GM12878 (cell line): ENCODE measurements around the gene UBR3. TPM values are rescaled to one million over a fixed set of nuclear protein-coding genes. Genes with fewer than 3 reads are reported as not detected.

Experiments used
- ATAC-seq: fragments of 200-7000 bp; cut with Tn5 transposase; 3 replicates; pipeline ENCODE4 v1.9.1; 2020; ENCODE audit warnings: mild to moderate bottlenecking, moderate library complexity
- BruUV-seq: library from RNA; stranded (reverse); fragments of 400-500 nt; replicated peaks from 2 replicates; lab custom pipeline; 2021; lab: Mats Ljungman, UMichigan
- CTCF ChIA-PET: fragments of 300-600 bp; sonication (Branson Sonifier 250); formaldehyde crosslinking; extraction: SDS; loops from one replicate; lab custom pipeline; 2021; ENCODE audit warnings: inconsistent platforms; lab: Yijun Ruan, JAX
- POLR2A ChIA-PET: fragments of 350-600 bp; formaldehyde crosslinking; extraction: SDS; loops from one replicate; lab custom pipeline; 2021; ENCODE audit warnings: inconsistent platforms; lab: Charles Lee
- RAD21 ChIA-PET: fragments of 300-600 bp; sonication (Branson Sonifier 250); formaldehyde crosslinking; loops from one replicate; lab custom pipeline; 2023; ENCODE audit warnings: antibody characterized with exemption; ENCODE audit not compliant: unreplicated experiment; lab: Charles Lee
- SMC1A ChIA-PET: fragments of 300-600 bp; sonication (Branson Sonifier 250); formaldehyde crosslinking; loops from one replicate; lab custom pipeline; 2023; ENCODE audit not compliant: unreplicated experiment, uncharacterized antibody; lab: Charles Lee
- DNase-seq: peaks from one replicate; pipeline ENCODE4 v3.0.0-alpha.2; 2011; ENCODE audit warnings: low read depth, low spot score
- FAIRE-seq: peaks from 3 replicates; lab custom pipeline; 2011; peaks lifted over from hg19 to GRCh38; lab: Jason Lieb, UNC
- H2AFZ ChIP-seq: 2 replicates; pipeline ENCODE4 v1.6.0; 2011; ENCODE audit warnings: low read depth, low read length, control low read depth; ENCODE audit not compliant: control insufficient read depth
- H3K27ac ChIP-seq: 2 replicates; pipeline ENCODE4 v1.5.1; 2011; ENCODE audit warnings: control low read depth; ENCODE audit not compliant: control insufficient read depth, insufficient read depth
- H3K27me3 ChIP-seq, 2 experiments: replicated peaks in 1 of 2; 2 replicates each; pipeline versions ENCODE4 v1.6.0 to v1.6.1; 2011; ENCODE audit warnings: low read length in 1 of 2; ENCODE audit not compliant: control insufficient read depth in 2 of 2, insufficient read depth in 2 of 2
- H3K36me3 ChIP-seq, 2 experiments: 2 replicates each; pipeline ENCODE4 v1.5.1; 2011; ENCODE audit warnings: low read length in 1 of 2; ENCODE audit not compliant: control insufficient read depth in 2 of 2, insufficient read depth in 2 of 2
- H3K4me1 ChIP-seq: 2 replicates; pipeline ENCODE4 v1.6.1; 2011; ENCODE audit warnings: mild to moderate bottlenecking, low read length, moderate library complexity, mixed read lengths; ENCODE audit not compliant: control insufficient read depth, insufficient read depth
- H3K4me2 ChIP-seq: 2 replicates; pipeline ENCODE4 v1.6.0; 2011; ENCODE audit warnings: control low read depth; ENCODE audit not compliant: control insufficient read depth, insufficient read depth
- H3K4me3 ChIP-seq: fragments of 200-600 bp; sonication (generic); 2 replicates; pipeline ENCODE4 v1.5.1; 2016
- H3K79me2 ChIP-seq: 2 replicates; pipeline ENCODE4 v1.6.0; 2011; ENCODE audit warnings: low read length; ENCODE audit not compliant: control insufficient read depth, insufficient read depth
- H3K9ac ChIP-seq: 2 replicates; pipeline ENCODE4 v1.8.0; 2011; ENCODE audit warnings: low read length, control low read depth, mixed read lengths; ENCODE audit not compliant: control insufficient read depth, insufficient read depth
- H3K9me3 ChIP-seq: replicated peaks from 3 replicates; pipeline ENCODE4 v1.5.1; 2011; ENCODE audit warnings: mild to moderate bottlenecking, low read length; ENCODE audit not compliant: control insufficient read depth, insufficient read depth
- H4K20me1 ChIP-seq: 2 replicates; pipeline ENCODE4 v1.6.0; 2011; ENCODE audit not compliant: control insufficient read depth, insufficient read depth
- NFXL1 ChIP-seq: fragments of 450-650 bp; IDR thresholded peaks from 2 replicates; pipeline ENCODE4 v1.6.1; 2017; ENCODE audit warnings: antibody characterized with exemption, mild to moderate bottlenecking, borderline replicate concordance
- PML ChIP-seq: IDR thresholded peaks from 2 replicates; pipeline ENCODE4 v1.6.1; 2012; ENCODE audit warnings: low read length, inconsistent platforms
- RCOR1 ChIP-seq: conservative IDR thresholded peaks from 2 replicates; pipeline ENCODE4 v1.6.1; 2012; ENCODE audit warnings: low read depth, low read length, improper control_type of control experiment
- REST ChIP-seq: IDR thresholded peaks from 2 replicates; pipeline ENCODE4 v1.6.1; 2012; ENCODE audit warnings: mild to moderate bottlenecking, low read depth, low read length
- RUNX3 ChIP-seq: IDR thresholded peaks from 2 replicates; pipeline ENCODE4 v1.6.1; 2012; ENCODE audit warnings: low read length, inconsistent platforms
- SP1 ChIP-seq: IDR thresholded peaks from one replicate; pipeline ENCODE4 v1.6.1; 2011; ENCODE audit warnings: low read depth, low read length
- SUPT20H ChIP-seq: IDR thresholded peaks from 2 replicates; pipeline ENCODE4 v1.6.1; 2011; ENCODE audit warnings: low read depth, mild to moderate bottlenecking, low read length, moderate library complexity, borderline replicate concordance; ENCODE audit not compliant: control insufficient read depth
- TAF1 ChIP-seq: IDR thresholded peaks from 2 replicates; pipeline ENCODE4 v1.6.1; 2011; ENCODE audit warnings: mild to moderate bottlenecking, low read depth, low read length, borderline replicate concordance
- ZNF24 ChIP-seq: fragments of 450-650 bp; IDR thresholded peaks from 2 replicates; pipeline ENCODE4 v1.6.1; 2017; ENCODE audit warnings: antibody characterized with exemption, mild to moderate bottlenecking
- WGBS: methylation state at CpG from one replicate; pipeline ENCODE4 v1.1.6; 2016; ENCODE audit warnings: low lambda C conversion rate; ENCODE audit not compliant: insufficient replicate concordance, insufficient coverage; ENCODE audit errors: missing lambda C conversion rate; 5-methylcytosine and 5-hydroxymethylcytosine counted together
- in situ Hi-C: fragments of 300-500 bp; cut with MboI; formaldehyde crosslinking; loops from 9 replicates; pipeline ENCODE4 v1.14.3; 2018; ENCODE audit warnings: mixed read lengths
- intact Hi-C: fragments of 100-400 bp; cut with micrococcal nuclease; formaldehyde crosslinking; loops from one replicate; pipeline ENCODE4 v1.14.2; 2022; ENCODE audit not compliant: unreplicated experiment
- polyA plus RNA-seq, 11 experiments: library from polyadenylated mRNA; depleted of rRNA in 4 of 11; unstranded in 6 of 11; stranded (reverse) in 5 of 11; fragments of >200 nt; fragmentation: Nextera tagmentation in 4 of 11; fragmentation: Illumina TruSeq in 1 of 11; extraction: Ambion mirVana in 4 of 11; extraction: Trizol in 1 of 11; gene quantifications; 1 replicate in 1 of 11; 2 replicates in 10 of 11; pipeline versions ENCODE4 v1.2.1 to v1.2.3, GENCODE V29; 2011 to 2016; ENCODE audit warnings: inconsistent platforms in 2 of 11, missing spikeins in 2 of 11, low read depth in 1 of 11
- total RNA-seq, 4 experiments: library from RNA; depleted of rRNA in 3 of 4; stranded (reverse); fragments of >200 nt in 3 of 4; fragmentation: Illumina TruSeq in 1 of 4; extraction: Trizol in 1 of 4; gene quantifications; 2 replicates each; pipeline versions ENCODE4 v1.2.1 to v1.2.3, GENCODE V29; 2013 to 2021
- TF ChIP-seq, protein P1 (sequence below): fragments of 450-650 bp; IDR thresholded peaks from 2 replicates; pipeline ENCODE4 v1.6.1; 2018; ENCODE audit warnings: mild to moderate bottlenecking, low read depth, moderate library complexity; ENCODE audit not compliant: partially characterized antibody

Gene UBR3
- total and polyA plus RNA-seq, 10 of the 15 experiments (the other 5 are each of a cell fraction or from before 2014, with no cell fraction given): 3.8 to 22.9 (median 11.2) TPM

DNA sequence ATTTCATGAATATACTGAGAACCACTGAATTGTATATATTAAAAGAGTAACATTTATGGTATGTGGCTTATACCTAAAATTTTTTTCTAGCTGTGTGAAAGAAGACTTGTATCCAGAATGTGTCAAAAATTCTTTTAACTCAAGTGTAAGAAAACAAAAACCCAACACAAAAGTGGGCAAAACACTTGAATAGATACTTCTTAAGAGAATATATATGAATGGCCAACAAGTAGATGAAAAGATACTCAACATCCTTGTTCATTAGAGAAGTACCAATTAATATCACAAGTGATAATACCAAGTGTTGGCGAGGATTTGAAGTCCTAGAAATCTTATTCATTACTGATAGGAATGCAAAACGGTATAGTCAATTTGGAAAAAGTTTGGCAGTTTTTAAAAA, 243.5 kb downstream of the UBR3 start:
- H3K4me1 ChIP-seq: peaks cover 2% of the 10 kb centered on the region; the same call in 1 of the 2 replicates
- H3K27me3 ChIP-seq: no peaks in the 10 kb centered on the region
- 96% methylated on average over 2 of the region's 2 CpGs for WGBS
- H3K4me2 ChIP-seq: no peak overlapping the region
- H3K9ac ChIP-seq: no peak overlapping the region
- RAD21 ChIA-PET: no interaction called here
- in situ Hi-C loops (no loop called here), intact Hi-C loops (no loop called here)
- no peaks in the 10 kb centered on the region; a peak in 1 of 4 replicates for H3K36me3 ChIP-seq
- no peaks in the 10 kb centered on the region for H4K20me1 ChIP-seq
- no TSS peak for BruUV-seq
- no peaks in the 10 kb centered on the region for H3K79me2 ChIP-seq
- H3K9me3 ChIP-seq: no peaks in the 10 kb centered on the region; the same call in 2 of the 3 replicates
- SMC1A ChIA-PET: no interaction called here
- CTCF ChIA-PET: no interaction called here
- FAIRE-seq (no peak), ATAC-seq (no peak), DNase-seq (no peak)
- H2AFZ ChIP-seq: no peak overlapping the region
- POLR2A ChIA-PET: no interaction called here
- no peak overlapping the region for H3K27ac ChIP-seq
- no peak for TF ChIP-seq RUNX3
- H3K4me3 ChIP-seq: no peak overlapping the region

DNA sequence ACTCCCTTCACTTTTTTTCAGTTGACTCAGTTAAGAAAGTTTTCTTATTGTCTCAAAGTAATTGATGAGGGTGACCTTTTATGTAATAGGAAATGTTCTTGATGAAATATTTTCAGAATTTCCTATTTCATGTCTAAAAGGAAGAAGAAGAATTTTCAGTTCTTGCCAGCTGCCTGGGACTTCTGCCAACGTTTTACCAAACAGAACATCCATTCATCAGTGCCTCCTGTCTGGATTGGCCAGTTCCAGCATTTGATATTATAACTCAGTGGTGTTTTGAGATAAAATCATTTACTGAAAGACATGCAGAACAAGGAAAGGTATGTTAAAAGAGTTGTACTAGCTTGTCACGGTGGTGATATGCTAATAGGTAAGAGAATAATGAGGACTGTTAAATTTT, 246.0 kb downstream of the UBR3 start:
- FAIRE-seq: no peak

More for the DNA sequence above, 246.0 kb downstream of the UBR3 start:
- no peak for DNase-seq
- H3K27me3 ChIP-seq: no peaks in the 10 kb centered on the region
- H2AFZ ChIP-seq: no peak overlapping the region
- BruUV-seq: no TSS peak
- CTCF ChIA-PET: interaction anchor here (0.6 kb wide), 1 partner anchor 369 kb away, joined by 3 read pairs; no protein-coding TSS in a partner anchor
- SMC1A ChIA-PET: interaction anchor here (0.6 to 1.4 kb wide), 8 partner anchors 9 to 180 kb away, joined by 3 to 6 read pairs (median 3); no protein-coding TSS in a partner anchor
- H4K20me1 ChIP-seq: no peaks in the 10 kb centered on the region
- no peak for ATAC-seq
- in situ Hi-C loops: no loop called here
- H3K9me3 ChIP-seq: no peaks in the 10 kb centered on the region; the same call in 1 of the 3 replicates
- no peak overlapping the region for H3K27ac ChIP-seq
- RAD21 ChIA-PET: interaction anchor here (0.9 kb wide), 1 partner anchor 124 kb away, joined by 3 read pairs; no protein-coding TSS in a partner anchor
- TF ChIP-seq PML: no peak
- TF ChIP-seq SUPT20H: no peak
- TF ChIP-seq, protein P1, sequence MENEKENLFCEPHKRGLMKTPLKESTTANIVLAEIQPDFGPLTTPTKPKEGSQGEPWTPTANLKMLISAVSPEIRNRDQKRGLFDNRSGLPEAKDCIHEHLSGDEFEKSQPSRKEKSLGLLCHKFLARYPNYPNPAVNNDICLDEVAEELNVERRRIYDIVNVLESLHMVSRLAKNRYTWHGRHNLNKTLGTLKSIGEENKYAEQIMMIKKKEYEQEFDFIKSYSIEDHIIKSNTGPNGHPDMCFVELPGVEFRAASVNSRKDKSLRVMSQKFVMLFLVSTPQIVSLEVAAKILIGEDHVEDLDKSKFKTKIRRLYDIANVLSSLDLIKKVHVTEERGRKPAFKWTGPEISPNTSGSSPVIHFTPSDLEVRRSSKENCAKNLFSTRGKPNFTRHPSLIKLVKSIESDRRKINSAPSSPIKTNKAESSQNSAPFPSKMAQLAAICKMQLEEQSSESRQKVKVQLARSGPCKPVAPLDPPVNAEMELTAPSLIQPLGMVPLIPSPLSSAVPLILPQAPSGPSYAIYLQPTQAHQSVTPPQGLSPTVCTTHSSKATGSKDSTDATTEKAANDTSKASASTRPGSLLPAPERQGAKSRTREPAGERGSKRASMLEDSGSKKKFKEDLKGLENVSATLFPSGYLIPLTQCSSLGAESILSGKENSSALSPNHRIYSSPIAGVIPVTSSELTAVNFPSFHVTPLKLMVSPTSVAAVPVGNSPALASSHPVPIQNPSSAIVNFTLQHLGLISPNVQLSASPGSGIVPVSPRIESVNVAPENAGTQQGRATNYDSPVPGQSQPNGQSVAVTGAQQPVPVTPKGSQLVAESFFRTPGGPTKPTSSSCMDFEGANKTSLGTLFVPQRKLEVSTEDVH: no peak
- no peak for TF ChIP-seq RCOR1
- TF ChIP-seq TAF1: no peak
- no peak for TF ChIP-seq NFXL1
- TF ChIP-seq REST: no peak
- TF ChIP-seq ZNF24: no peak
- no peak for TF ChIP-seq SP1
- H3K4me2 ChIP-seq: no peak overlapping the region
- no peaks in the 10 kb centered on the region for H3K36me3 ChIP-seq
- intact Hi-C loops: no loop called here
- H3K9ac ChIP-seq: no peak overlapping the region
- WGBS: 31% methylated on average over 2 of the region's 2 CpGs
- no peak overlapping the region for H3K4me3 ChIP-seq
- H3K4me1 ChIP-seq: peaks cover 5% of the 10 kb centered on the region; the same call in 1 of the 2 replicates
- POLR2A ChIA-PET: interaction anchor here (1.2 kb wide), 1 partner anchor 35 kb away, joined by 3 read pairs; no protein-coding TSS in a partner anchor
- H3K79me2 ChIP-seq: no peaks in the 10 kb centered on the region
